ENCODE data around the gene PHOSPHO2.

GRCh38 chr2:169647496-169647895 lies 46.8 kb upstream of the PHOSPHO2 start:
- TF ChIP-seq REST (IDR thresholded peaks at IDR 0.05; ENCODE audit: insufficient replicate concordance, low read depth): no peak
- no peak for TF ChIP-seq CTCF (IDR thresholded peaks at IDR 0.05; ENCODE audit: insufficient read depth, low read length)
- no peak for TF ChIP-seq POLR2AphosphoS5 (IDR thresholded peaks at IDR 0.05; ENCODE audit: low read depth)
- TF ChIP-seq GABPA (IDR thresholded peaks at IDR 0.05; ENCODE audit: low read depth): no peak
- TF ChIP-seq SPI1 (IDR thresholded peaks at IDR 0.05; ENCODE audit: borderline replicate concordance, low read depth): no peak

All from HL-60 (cell line).